Stimulated activated CD8-positive, alpha-beta memory T cell treated with anti-CD3 and anti-CD28 coated beads, Interleukin-4, amount 100 ng/mL, for 24 hours (primary cell): ENCODE measurements around the gene MAP9.
"Not testable (repeated sequence)": the region's sequence is repeated elsewhere in the genome, so short reads cannot be mapped to it uniquely, and the experiment has no call there.

ENCODE experiments used
- DNase-seq: peaks from one replicate; pipeline ENCODE4 v3.0.0-alpha.2; 2020; ENCODE audit warnings: low read depth

The MAP9 gene

GRCh38 chr4:155342142-155342541 is 34.6 kb downstream of the MAP9 start:
- DNase-seq: no peak

GRCh38 chr4:155339999-155340398 is 36.8 kb downstream of the MAP9 start:
- no peak for DNase-seq

GRCh38 chr4:155339588-155339987 is 37.2 kb downstream of the MAP9 start:
- no peak for DNase-seq

GRCh38 chr4:155338196-155338595 is 38.6 kb downstream of the MAP9 start:
- DNase-seq: no peak

- DNase-seq: no peak
These were observed 40.5 kb downstream of the MAP9 start for GRCh38 chr4:155336242-155336641.

DNA sequence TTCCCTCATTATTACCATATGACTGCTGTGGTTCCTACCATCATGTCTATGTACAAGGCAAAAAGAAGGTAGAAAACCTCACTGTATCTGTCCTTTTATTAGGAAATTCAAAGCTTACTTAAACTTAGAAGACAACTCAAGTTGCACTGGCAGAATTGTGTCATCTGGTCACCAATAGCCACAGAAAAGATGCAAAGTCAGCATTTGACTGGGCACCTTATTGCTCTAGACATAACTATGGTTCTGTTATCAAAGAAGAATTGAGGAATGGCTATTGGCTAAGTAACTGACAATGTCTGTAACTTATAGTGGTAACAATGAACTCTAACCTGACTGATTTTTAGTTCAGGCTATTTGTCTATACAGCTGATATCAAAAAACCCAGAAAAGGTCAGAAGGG is 45.3 kb downstream of the MAP9 start:
- no peak for DNase-seq

DNA sequence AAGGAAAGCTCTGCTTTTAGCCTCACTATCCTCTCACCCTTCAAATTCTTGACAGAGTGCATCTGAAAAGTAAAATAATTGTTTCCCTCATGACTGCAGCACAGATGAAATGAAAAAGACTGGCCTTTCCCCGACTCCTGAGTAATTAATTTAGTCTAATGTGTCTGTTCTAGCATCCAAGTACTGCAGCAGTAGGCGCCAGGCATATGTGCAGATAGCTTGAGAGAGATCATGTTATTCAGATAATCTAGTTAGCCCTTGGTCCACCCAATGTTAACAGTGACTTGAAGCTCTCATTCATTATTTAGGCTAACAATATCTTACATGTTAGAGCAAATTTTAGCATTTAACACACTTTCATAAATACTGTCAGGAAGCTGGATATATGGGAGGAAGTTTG is 54.0 kb downstream of the MAP9 start:
- DNase-seq: no peak

GRCh38 chr4:155321006-155321405 is 55.8 kb downstream of the MAP9 start:
- no peak for DNase-seq

GRCh38 chr4:155319516-155319915 is 57.2 kb downstream of the MAP9 start:
- no peak for DNase-seq

GRCh38 chr4:155312027-155312426 is 64.7 kb downstream of the MAP9 start:
- DNase-seq: not testable (repeated sequence)

DNA sequence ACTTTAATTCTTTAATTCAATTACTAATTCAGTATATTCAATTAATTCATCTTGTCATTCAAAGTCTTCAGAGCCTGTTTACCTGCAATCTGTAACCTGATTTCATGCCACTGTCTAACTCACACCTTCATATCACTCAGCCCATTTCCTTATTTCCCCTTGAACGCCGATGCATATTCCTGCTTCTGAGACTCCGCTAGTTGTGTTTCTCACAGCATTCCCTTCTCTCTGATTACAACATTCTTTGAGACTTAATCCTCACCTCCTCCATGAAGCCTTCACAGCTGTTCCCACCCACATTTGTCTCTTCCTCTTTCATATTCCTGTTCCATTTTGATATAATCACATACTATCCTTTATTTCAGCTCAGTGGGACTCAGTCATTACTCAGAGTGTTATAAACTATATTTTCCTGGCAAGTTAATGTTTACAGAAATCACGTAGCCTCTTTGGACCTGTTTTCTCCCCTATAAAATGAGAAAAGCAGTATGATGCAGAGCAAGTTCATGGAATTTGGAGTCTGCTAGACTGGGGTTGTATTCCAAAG is 69.0 kb downstream of the MAP9 start:
- DNase-seq: no peak

GRCh38 chr4:155305619-155306018 is 71.1 kb downstream of the MAP9 start:
- no peak for DNase-seq

- no peak for DNase-seq
These were observed 72.4 kb downstream of the MAP9 start for GRCh38 chr4:155304375-155304774.

DNA sequence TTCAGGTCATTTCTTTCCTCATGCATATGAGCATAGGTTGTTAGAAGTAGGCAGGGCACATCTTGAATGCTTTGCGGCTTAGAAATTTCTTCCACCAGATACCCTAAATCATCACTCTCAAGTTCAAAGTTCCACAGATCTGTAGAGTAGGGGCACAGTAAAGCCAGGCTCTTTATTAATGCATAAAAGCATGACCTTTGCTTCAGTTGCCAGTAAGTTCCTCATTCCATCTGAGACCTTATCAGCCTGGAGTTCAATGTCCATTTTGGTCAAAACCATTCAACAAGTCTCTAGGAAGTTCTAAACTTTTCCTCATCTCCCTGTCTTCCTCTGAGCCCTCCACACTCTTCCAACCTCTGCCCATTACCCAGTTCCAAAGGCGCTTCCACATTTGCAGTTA is 77.7 kb downstream of the MAP9 start:
- DNase-seq: no peak
